Omental fat pad (tissue), 4 donors: Measurements from ENCODE around the gene ZNF268. TPM values are rescaled to one million over a fixed set of nuclear protein-coding genes. Genes with fewer than 3 reads are reported as not detected.

ENCODE experiments used
- ATAC-seq: fragments of 150-250 bp; one replicate; pipeline ENCODE4 v1.9.1; 2016; ENCODE audit warnings: mild to moderate bottlenecking, moderate library complexity; ENCODE audit not compliant: low FRiP score
- DNase-seq: peaks from one replicate; pipeline ENCODE4 v3.0.0-alpha.2; 2019; ENCODE audit warnings: low spot score
- CTCF ChIP-seq, 3 donors: fragments of 450-650 bp; IDR thresholded peaks; one replicate each; pipeline ENCODE4 v1.5.1; 2016 to 2017; ENCODE audit warnings: antibody characterized with exemption in 3 of 3, mild to moderate bottlenecking in 3 of 3, moderate library complexity in 2 of 3
- total RNA-seq, 4 donors: library from RNA; depleted of rRNA; stranded (reverse); fragments of >200 nt; gene quantifications; one replicate each; pipeline ENCODE4 v1.1.0, GENCODE V29; 2016

Gene ZNF268
- total RNA-seq = 10 to 100 TPM; 10.8 to 20.5 (median 15.0) TPM

- ATAC-seq (peak; percentile 91), DNase-seq (peak; percentile 84)
- TF ChIP-seq CTCF (IDR thresholded peaks at IDR 0.05) = peak in 2 of 3 donors; percentile 54 to 66
Measured at GRCh38 chr12:133181238-133181959, at the start of gene ZNF268. Gene ZNF268, plus strand, starts transcription at chr12:133181495. Its CDS starts 503 bp downstream, at chr12:133181998.

- ATAC-seq = no peak
- no peak for TF ChIP-seq CTCF (IDR thresholded peaks at IDR 0.05)
- no peak for DNase-seq
Measured at GRCh38 chr12:133135747-133136146, 45.5 kb upstream of the ZNF268 start.

- DNase-seq (no peak), ATAC-seq (no peak)
Measured at GRCh38 chr12:133145981-133146380, 35.3 kb upstream of the ZNF268 start.

GRCh38 chr12:133156125-133156690 is 25.1 kb upstream of the ZNF268 start:
- DNase-seq (no peak), ATAC-seq (no peak)
- TF ChIP-seq CTCF (IDR thresholded peaks at IDR 0.05) = no peak

More at GRCh38 chr12:133145981-133146380, 35.3 kb upstream of the ZNF268 start:
- no peak for TF ChIP-seq CTCF (IDR thresholded peaks at IDR 0.05)

- ATAC-seq = no peak
- no peak for TF ChIP-seq CTCF (IDR thresholded peaks at IDR 0.05)
Measured at GRCh38 chr12:133165776-133166175, 15.5 kb upstream of the ZNF268 start.

GRCh38 chr12:133172491-133172890 is 8.8 kb upstream of the ZNF268 start:
- ATAC-seq = no peak

More at GRCh38 chr12:133165776-133166175, 15.5 kb upstream of the ZNF268 start:
- DNase-seq = no peak

More at GRCh38 chr12:133172491-133172890, 8.8 kb upstream of the ZNF268 start:
- no peak for TF ChIP-seq CTCF (IDR thresholded peaks at IDR 0.05)
- DNase-seq = no peak
